Fibroblast of lung (primary cell): ENCODE data around the gene CDPF1. TPM values are rescaled to one million over a fixed set of nuclear protein-coding genes. Genes with fewer than 3 reads are reported as not detected.
"Not testable (repeated sequence)": the region's sequence is repeated elsewhere in the genome, so short reads cannot be mapped to it uniquely, and the experiment has no call there.

Experiments
- DNase-seq, 2 donors: peaks; one replicate each; pipeline versions ENCODE4 v3.0.0 to v3.0.0-alpha.2; 2010; ENCODE audit warnings: low read depth in 2 of 2
- H2AFZ ChIP-seq: 2 replicates; pipeline ENCODE4 v1.5.1; 2012; ENCODE audit warnings: low read length, control low read depth, inconsistent platforms
- H3K27ac ChIP-seq: 2 replicates; pipeline ENCODE4 v1.5.1; 2011; ENCODE audit warnings: low read length, control low read depth; ENCODE audit not compliant: insufficient read depth
- H3K27me3 ChIP-seq: 2 replicates; pipeline ENCODE4 v1.5.1; 2011; ENCODE audit warnings: mild to moderate bottlenecking, low read length; ENCODE audit not compliant: control insufficient read depth, insufficient read depth
- H3K36me3 ChIP-seq: 2 replicates; pipeline ENCODE4 v1.5.1; 2011; ENCODE audit warnings: low read length; ENCODE audit not compliant: control insufficient read depth, insufficient read depth
- H3K4me1 ChIP-seq: 2 replicates; pipeline ENCODE4 v1.5.1; 2011; ENCODE audit warnings: low read length; ENCODE audit not compliant: control insufficient read depth, insufficient read depth; ENCODE audit errors: extremely low read depth
- H3K4me2 ChIP-seq: 2 replicates; pipeline ENCODE4 v1.5.1; 2011; ENCODE audit warnings: low read length, control low read depth; ENCODE audit not compliant: insufficient read depth; ENCODE audit errors: extremely low read depth
- H3K4me3 ChIP-seq, 4 experiments: fragments of 200-600 bp in 1 of 4; sonication (generic) in 1 of 4; replicated peaks in 1 of 4; 2 replicates each; pipeline ENCODE4 v1.5.1; 2011 to 2016; ENCODE audit warnings: low read length in 4 of 4, low read depth in 3 of 4, mild to moderate bottlenecking in 3 of 4, control low read depth in 2 of 4, inconsistent platforms in 1 of 4, mixed read lengths in 1 of 4; ENCODE audit not compliant: insufficient read depth in 1 of 4; ENCODE audit errors: control extremely low read depth in 1 of 4
- H3K79me2 ChIP-seq: 2 replicates; pipeline ENCODE4 v1.5.1; 2012; ENCODE audit warnings: mild to moderate bottlenecking, low read length, inconsistent platforms; ENCODE audit not compliant: control insufficient read depth, insufficient read depth
- H3K9ac ChIP-seq: 2 replicates; pipeline ENCODE4 v1.5.1; 2011; ENCODE audit warnings: mild to moderate bottlenecking, low read length, control low read depth; ENCODE audit not compliant: insufficient read depth
- H3K9me3 ChIP-seq: 2 replicates; pipeline ENCODE4 v1.5.1; 2012; ENCODE audit warnings: low read depth, low read length; ENCODE audit not compliant: control insufficient read depth, insufficient read depth
- H4K20me1 ChIP-seq: 2 replicates; pipeline ENCODE4 v1.5.1; 2011; ENCODE audit warnings: low read length; ENCODE audit not compliant: control insufficient read depth, insufficient read depth; ENCODE audit errors: extremely low read depth
- EZH2 ChIP-seq: IDR thresholded peaks from 2 replicates; pipeline ENCODE4 v1.5.1; 2012; ENCODE audit warnings: low read length, control low read depth, mild to moderate bottlenecking; ENCODE audit errors: missing control alignments
- polyA plus RNA-seq, 2 donors: library from polyadenylated mRNA; depleted of rRNA in 1 of 2; stranded (reverse) in 1 of 2; unstranded in 1 of 2; fragments of >200 nt; gene quantifications; 2 replicates each; pipeline ENCODE4 v1.2.1, GENCODE V29; 2011 to 2012; ENCODE audit warnings: missing spikeins in 1 of 2
- total RNA-seq: library from RNA; depleted of rRNA; stranded (reverse); fragments of >200 nt; gene quantifications from 2 replicates; pipeline ENCODE4 v1.2.1, GENCODE V29; 2014
- TF ChIP-seq, protein P1 (sequence below), 2 donors: IDR thresholded peaks in 1 of 2; conservative IDR thresholded peaks in 1 of 2; 1 replicate in 1 of 2; 2 replicates in 1 of 2; pipeline ENCODE4 v1.5.1; 2011 to 2012; ENCODE audit warnings: low read length in 2 of 2, control low read depth in 1 of 2, inconsistent platforms in 1 of 2, low read depth in 1 of 2, mild to moderate bottlenecking in 1 of 2

The CDPF1 gene
- total and polyA plus RNA-seq, 2 donors (not counting 1 experiment from before 2014, with no cell fraction given) = 7.7 to 8.3 TPM

DNA sequence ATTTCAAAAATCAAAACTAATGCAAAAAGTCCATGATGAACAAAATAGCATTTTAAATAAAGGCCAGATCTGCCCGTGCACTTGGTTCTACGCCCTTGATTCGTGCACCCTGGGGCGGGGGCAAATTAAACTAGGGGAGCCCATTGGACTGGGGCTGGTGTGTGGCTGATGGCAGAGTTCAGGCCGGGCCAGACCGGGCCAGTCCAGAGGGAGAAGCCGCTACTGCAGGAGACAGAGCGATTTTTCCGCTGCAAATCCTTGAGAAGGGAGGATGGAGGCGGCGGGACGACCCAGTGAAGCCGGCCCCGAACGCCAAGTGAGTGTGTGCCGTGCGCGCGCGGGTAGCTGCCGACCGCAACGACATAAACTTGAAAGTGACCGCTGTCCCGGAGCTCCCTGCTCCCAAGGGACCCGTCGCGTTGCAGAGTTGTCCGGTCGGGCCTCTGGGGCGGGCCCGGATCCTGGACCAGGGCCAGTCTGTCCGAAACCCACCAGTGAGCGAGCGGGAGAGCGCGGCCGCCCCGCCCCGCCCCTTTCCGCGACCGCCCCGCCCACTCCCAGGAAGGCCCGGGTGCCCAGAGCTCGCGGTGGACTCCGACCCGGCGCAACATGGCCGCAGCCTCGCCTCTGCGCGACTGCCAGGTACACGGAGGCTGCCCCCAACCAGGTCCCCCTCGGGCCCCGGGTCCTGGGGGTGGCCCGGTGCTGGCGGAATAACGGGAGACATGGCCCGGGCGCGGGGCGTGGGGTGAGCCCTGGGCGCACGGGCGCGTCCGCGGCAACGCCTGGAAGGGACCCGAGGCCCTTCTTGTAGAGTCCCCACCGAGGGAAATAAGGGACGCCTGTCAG lies 17.6 kb upstream of the CDPF1 start, which contains the start of gene TTC38:
Gene TTC38, plus strand, starts transcription at position 578 of the 849 bp plus-strand sequence. Its CDS starts 32 bp downstream, at position 610.
- Histone ChIP-seq H3K4me1 (peaks cover 2% of the 10 kb centered on the region), H3K4me3 (peak within 1 kb of the TSS; percentile 71 to 94 (median 82)), H3K4me2 (peak within 1 kb of the TSS; percentile 78), H3K27ac (peak within 1 kb of the TSS; percentile 47), H3K9me3 (no peaks in the 10 kb centered on the region), H4K20me1 (no peaks in the 10 kb centered on the region), H3K27me3 (no peaks in the 10 kb centered on the region), H3K36me3 (peaks cover 4% of the 10 kb centered on the region), H3K9ac (peak within 1 kb of the TSS; percentile 71), H3K79me2 (peaks cover 3% of the 10 kb centered on the region), H2AFZ (peak within 1 kb of the TSS; percentile 89)
- DNase-seq = peak; percentile 76 to 78
- TF ChIP-seq, protein P1, sequence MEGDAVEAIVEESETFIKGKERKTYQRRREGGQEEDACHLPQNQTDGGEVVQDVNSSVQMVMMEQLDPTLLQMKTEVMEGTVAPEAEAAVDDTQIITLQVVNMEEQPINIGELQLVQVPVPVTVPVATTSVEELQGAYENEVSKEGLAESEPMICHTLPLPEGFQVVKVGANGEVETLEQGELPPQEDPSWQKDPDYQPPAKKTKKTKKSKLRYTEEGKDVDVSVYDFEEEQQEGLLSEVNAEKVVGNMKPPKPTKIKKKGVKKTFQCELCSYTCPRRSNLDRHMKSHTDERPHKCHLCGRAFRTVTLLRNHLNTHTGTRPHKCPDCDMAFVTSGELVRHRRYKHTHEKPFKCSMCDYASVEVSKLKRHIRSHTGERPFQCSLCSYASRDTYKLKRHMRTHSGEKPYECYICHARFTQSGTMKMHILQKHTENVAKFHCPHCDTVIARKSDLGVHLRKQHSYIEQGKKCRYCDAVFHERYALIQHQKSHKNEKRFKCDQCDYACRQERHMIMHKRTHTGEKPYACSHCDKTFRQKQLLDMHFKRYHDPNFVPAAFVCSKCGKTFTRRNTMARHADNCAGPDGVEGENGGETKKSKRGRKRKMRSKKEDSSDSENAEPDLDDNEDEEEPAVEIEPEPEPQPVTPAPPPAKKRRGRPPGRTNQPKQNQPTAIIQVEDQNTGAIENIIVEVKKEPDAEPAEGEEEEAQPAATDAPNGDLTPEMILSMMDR (conservative IDR thresholded peaks at IDR 0.05 in 1 of 2, IDR thresholded peaks at IDR 0.05 in 1 of 2; ENCODE audit: low read depth in 1 of 2, low read length in 2 of 2) = no peak
- no peak for TF ChIP-seq EZH2

DNA sequence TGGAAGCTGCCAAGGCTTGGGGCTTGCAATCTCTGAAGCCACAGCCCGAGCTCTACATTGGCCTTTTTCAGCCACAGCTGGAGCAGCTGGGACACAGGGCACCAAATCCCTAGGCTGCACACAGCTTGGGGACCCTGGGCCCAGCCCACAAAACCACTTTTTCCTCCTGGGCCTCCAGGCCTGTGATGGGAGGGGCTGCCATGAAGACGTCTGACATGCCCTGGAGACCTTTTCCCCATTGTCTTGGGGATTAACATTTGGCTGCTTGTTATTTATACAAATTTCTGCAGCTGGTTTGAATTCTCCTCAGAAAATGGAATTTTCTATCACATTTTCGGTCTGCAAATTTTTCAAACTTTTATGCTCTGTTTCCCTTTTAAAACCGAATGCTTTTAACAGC lies 15.5 kb upstream of the CDPF1 start:
- not testable (repeated sequence) for H3K9me3 ChIP-seq, H3K36me3 ChIP-seq, H3K79me2 ChIP-seq, H3K4me3 ChIP-seq, DNase-seq, H3K27me3 ChIP-seq, H2AFZ ChIP-seq, H4K20me1 ChIP-seq, H3K4me1 ChIP-seq, H3K27ac ChIP-seq, H3K4me2 ChIP-seq, H3K9ac ChIP-seq

DNA sequence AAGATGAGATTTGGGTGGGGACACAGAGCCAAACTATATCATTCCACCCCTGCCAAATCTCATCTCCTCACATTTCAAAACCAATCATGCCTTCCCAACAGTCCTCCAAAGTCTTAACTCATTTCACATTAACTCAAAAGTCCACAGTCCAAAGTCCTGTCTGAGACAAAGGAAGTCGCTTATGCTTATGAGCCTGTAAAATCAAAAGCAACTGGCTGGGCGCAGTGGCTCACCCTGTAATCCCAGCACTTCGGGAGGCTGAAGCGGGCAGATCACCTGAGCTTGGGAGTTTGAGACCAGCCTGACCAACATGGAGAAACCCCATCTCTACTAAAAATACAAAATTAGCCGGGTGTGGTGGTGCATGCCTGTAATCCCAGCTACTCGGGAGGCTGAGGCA lies 14.4 kb upstream of the CDPF1 start:
- H3K9ac ChIP-seq, H3K9me3 ChIP-seq, H3K4me1 ChIP-seq, H3K79me2 ChIP-seq, H3K27ac ChIP-seq, DNase-seq, H3K36me3 ChIP-seq, H2AFZ ChIP-seq, H3K27me3 ChIP-seq, H3K4me3 ChIP-seq, H3K4me2 ChIP-seq, H4K20me1 ChIP-seq: not testable (repeated sequence)

DNA sequence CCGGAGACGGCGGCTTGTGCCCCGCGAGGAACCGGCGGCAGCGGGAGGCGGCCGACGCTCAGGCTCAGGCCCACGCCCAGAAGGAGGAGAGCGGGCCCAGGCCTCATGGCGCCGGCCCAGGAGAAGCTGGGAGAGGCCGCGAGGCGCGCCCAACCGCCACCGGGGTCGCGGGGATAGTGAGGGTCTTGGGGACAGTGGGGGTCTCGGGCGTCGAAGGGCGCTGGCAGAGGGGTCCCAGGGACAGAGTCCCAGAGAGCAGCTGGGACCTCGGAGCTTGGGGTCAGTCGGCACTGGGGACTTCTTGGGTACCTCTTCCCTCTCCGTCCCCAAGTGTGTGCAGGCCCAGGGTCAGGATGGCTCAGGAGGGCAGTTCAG lies 13.1 kb upstream of the CDPF1 start, which contains the start of gene PKDREJ:
Gene PKDREJ, minus strand, starts transcription at position 128 of the 375 bp plus-strand sequence. Its CDS starts 21 bp downstream, at position 107.
- Histone ChIP-seq H3K79me2 (peaks cover under 1% of the 10 kb centered on the region), H3K4me1 (no peaks in the 10 kb centered on the region), H3K4me2 (no peak within 1 kb of the TSS), H2AFZ (no peak within 1 kb of the TSS), H3K9me3 (no peaks in the 10 kb centered on the region), H4K20me1 (no peaks in the 10 kb centered on the region), H3K27me3 (peaks cover 11% of the 10 kb centered on the region), H3K36me3 (no peaks in the 10 kb centered on the region), H3K27ac (no peak within 1 kb of the TSS), H3K4me3 (no peak within 1 kb of the TSS), H3K9ac (no peak within 1 kb of the TSS)
- no peak for DNase-seq
- TF ChIP-seq, protein P1 (conservative IDR thresholded peaks at IDR 0.05 in 1 of 2, IDR thresholded peaks at IDR 0.05 in 1 of 2; ENCODE audit: low read depth in 1 of 2, low read length in 2 of 2) = no peak
- TF ChIP-seq EZH2 = no peak
